Fibroblast of lung (primary cell): ENCODE results near the gene PKDCC. TPM values are rescaled to one million over a fixed set of nuclear protein-coding genes. Genes with fewer than 3 reads are reported as not detected.
A peak's percentile ranks its signal among the peaks of the same experiment; 100 is the strongest.

Experiments used
- DNase-seq, 2 donors: peaks; one replicate each; pipeline versions ENCODE4 v3.0.0 to v3.0.0-alpha.2; 2010; ENCODE audit warnings: low read depth in 2 of 2
- H2AFZ ChIP-seq: 2 replicates; pipeline ENCODE4 v1.5.1; 2012; ENCODE audit warnings: low read length, control low read depth, inconsistent platforms
- H3K27ac ChIP-seq: 2 replicates; pipeline ENCODE4 v1.5.1; 2011; ENCODE audit warnings: low read length, control low read depth; ENCODE audit not compliant: insufficient read depth
- H3K27me3 ChIP-seq: 2 replicates; pipeline ENCODE4 v1.5.1; 2011; ENCODE audit warnings: mild to moderate bottlenecking, low read length; ENCODE audit not compliant: control insufficient read depth, insufficient read depth
- H3K36me3 ChIP-seq: 2 replicates; pipeline ENCODE4 v1.5.1; 2011; ENCODE audit warnings: low read length; ENCODE audit not compliant: control insufficient read depth, insufficient read depth
- H3K4me1 ChIP-seq: 2 replicates; pipeline ENCODE4 v1.5.1; 2011; ENCODE audit warnings: low read length; ENCODE audit not compliant: control insufficient read depth, insufficient read depth; ENCODE audit errors: extremely low read depth
- H3K4me2 ChIP-seq: 2 replicates; pipeline ENCODE4 v1.5.1; 2011; ENCODE audit warnings: low read length, control low read depth; ENCODE audit not compliant: insufficient read depth; ENCODE audit errors: extremely low read depth
- H3K4me3 ChIP-seq, 4 experiments: fragments of 200-600 bp in 1 of 4; sonication (generic) in 1 of 4; replicated peaks in 1 of 4; 2 replicates each; pipeline ENCODE4 v1.5.1; 2011 to 2016; ENCODE audit warnings: low read length in 4 of 4, low read depth in 3 of 4, mild to moderate bottlenecking in 3 of 4, control low read depth in 2 of 4, inconsistent platforms in 1 of 4, mixed read lengths in 1 of 4; ENCODE audit not compliant: insufficient read depth in 1 of 4; ENCODE audit errors: control extremely low read depth in 1 of 4
- H3K79me2 ChIP-seq: 2 replicates; pipeline ENCODE4 v1.5.1; 2012; ENCODE audit warnings: mild to moderate bottlenecking, low read length, inconsistent platforms; ENCODE audit not compliant: control insufficient read depth, insufficient read depth
- H3K9ac ChIP-seq: 2 replicates; pipeline ENCODE4 v1.5.1; 2011; ENCODE audit warnings: mild to moderate bottlenecking, low read length, control low read depth; ENCODE audit not compliant: insufficient read depth
- H3K9me3 ChIP-seq: 2 replicates; pipeline ENCODE4 v1.5.1; 2012; ENCODE audit warnings: low read depth, low read length; ENCODE audit not compliant: control insufficient read depth, insufficient read depth
- H4K20me1 ChIP-seq: 2 replicates; pipeline ENCODE4 v1.5.1; 2011; ENCODE audit warnings: low read length; ENCODE audit not compliant: control insufficient read depth, insufficient read depth; ENCODE audit errors: extremely low read depth
- EZH2 ChIP-seq: IDR thresholded peaks from 2 replicates; pipeline ENCODE4 v1.5.1; 2012; ENCODE audit warnings: low read length, control low read depth, mild to moderate bottlenecking; ENCODE audit errors: missing control alignments
- polyA plus RNA-seq, 2 donors: library from polyadenylated mRNA; depleted of rRNA in 1 of 2; stranded (reverse) in 1 of 2; unstranded in 1 of 2; fragments of >200 nt; gene quantifications; 2 replicates each; pipeline ENCODE4 v1.2.1, GENCODE V29; 2011 to 2012; ENCODE audit warnings: missing spikeins in 1 of 2
- total RNA-seq: library from RNA; depleted of rRNA; stranded (reverse); fragments of >200 nt; gene quantifications from 2 replicates; pipeline ENCODE4 v1.2.1, GENCODE V29; 2014
- TF ChIP-seq, protein P1 (sequence below), 2 donors: IDR thresholded peaks in 1 of 2; conservative IDR thresholded peaks in 1 of 2; 1 replicate in 1 of 2; 2 replicates in 1 of 2; pipeline ENCODE4 v1.5.1; 2011 to 2012; ENCODE audit warnings: low read length in 2 of 2, control low read depth in 1 of 2, inconsistent platforms in 1 of 2, low read depth in 1 of 2, mild to moderate bottlenecking in 1 of 2

Gene PKDCC
- total and polyA plus RNA-seq, 2 donors (not counting 1 experiment from before 2014, with no cell fraction given) = 48.4 to 63.9 TPM

DNA sequence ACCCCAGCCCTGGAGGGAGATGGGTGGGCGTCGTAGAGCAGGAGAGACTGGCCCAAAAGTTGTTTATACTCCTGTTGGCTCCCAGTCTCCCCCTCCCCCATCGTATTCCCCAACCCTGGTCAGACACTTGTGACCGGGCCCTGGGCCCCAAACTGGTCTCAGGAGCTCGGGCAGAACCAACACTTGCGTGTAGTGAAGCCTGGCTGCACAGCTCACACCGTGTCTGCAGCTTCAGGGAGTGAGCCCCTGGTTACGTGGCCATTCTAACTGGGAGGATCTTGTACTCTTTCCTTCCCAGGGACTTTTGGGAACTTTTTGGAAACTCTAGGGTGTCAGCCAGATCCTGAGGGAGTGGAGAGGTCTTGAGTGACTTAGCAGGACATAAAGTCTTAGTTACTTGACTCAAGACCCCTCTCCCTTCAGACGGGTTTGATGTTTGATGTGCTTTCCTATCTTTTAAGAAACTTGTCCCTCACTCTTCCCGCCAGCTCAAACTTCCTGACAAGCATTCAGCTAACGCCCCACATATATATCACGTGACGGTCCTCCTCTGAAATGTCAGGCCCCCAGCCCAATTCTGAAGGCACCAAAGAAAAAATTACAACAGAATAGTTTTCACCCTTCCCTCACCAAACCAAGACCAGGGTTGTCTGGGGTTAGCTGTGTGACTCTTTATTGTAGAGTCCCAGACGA lies 2.3 kb downstream of the PKDCC start:
- Histone ChIP-seq H3K27me3 (peaks cover 9% of the 10 kb centered on the region), H3K36me3 (peaks cover 10% of the 10 kb centered on the region), H3K4me3 (peak overlapping the region; percentile 56 to 100 (median 78)), H3K27ac (peak overlapping the region; percentile 23), H3K4me2 (peak overlapping the region; percentile 73), H3K9ac (no peak overlapping the region), H4K20me1 (no peaks in the 10 kb centered on the region), H3K9me3 (no peaks in the 10 kb centered on the region), H2AFZ (no peak overlapping the region), H3K4me1 (peaks cover 19% of the 10 kb centered on the region), H3K79me2 (peaks cover 29% of the 10 kb centered on the region)
- TF ChIP-seq, protein P1, sequence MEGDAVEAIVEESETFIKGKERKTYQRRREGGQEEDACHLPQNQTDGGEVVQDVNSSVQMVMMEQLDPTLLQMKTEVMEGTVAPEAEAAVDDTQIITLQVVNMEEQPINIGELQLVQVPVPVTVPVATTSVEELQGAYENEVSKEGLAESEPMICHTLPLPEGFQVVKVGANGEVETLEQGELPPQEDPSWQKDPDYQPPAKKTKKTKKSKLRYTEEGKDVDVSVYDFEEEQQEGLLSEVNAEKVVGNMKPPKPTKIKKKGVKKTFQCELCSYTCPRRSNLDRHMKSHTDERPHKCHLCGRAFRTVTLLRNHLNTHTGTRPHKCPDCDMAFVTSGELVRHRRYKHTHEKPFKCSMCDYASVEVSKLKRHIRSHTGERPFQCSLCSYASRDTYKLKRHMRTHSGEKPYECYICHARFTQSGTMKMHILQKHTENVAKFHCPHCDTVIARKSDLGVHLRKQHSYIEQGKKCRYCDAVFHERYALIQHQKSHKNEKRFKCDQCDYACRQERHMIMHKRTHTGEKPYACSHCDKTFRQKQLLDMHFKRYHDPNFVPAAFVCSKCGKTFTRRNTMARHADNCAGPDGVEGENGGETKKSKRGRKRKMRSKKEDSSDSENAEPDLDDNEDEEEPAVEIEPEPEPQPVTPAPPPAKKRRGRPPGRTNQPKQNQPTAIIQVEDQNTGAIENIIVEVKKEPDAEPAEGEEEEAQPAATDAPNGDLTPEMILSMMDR (conservative IDR thresholded peaks at IDR 0.05 in 1 of 2, IDR thresholded peaks at IDR 0.05 in 1 of 2; ENCODE audit: low read depth in 1 of 2, low read length in 2 of 2) = no peak
- no peak for TF ChIP-seq EZH2
- DNase-seq = peak in 1 of 2 donors; percentile 42

DNA sequence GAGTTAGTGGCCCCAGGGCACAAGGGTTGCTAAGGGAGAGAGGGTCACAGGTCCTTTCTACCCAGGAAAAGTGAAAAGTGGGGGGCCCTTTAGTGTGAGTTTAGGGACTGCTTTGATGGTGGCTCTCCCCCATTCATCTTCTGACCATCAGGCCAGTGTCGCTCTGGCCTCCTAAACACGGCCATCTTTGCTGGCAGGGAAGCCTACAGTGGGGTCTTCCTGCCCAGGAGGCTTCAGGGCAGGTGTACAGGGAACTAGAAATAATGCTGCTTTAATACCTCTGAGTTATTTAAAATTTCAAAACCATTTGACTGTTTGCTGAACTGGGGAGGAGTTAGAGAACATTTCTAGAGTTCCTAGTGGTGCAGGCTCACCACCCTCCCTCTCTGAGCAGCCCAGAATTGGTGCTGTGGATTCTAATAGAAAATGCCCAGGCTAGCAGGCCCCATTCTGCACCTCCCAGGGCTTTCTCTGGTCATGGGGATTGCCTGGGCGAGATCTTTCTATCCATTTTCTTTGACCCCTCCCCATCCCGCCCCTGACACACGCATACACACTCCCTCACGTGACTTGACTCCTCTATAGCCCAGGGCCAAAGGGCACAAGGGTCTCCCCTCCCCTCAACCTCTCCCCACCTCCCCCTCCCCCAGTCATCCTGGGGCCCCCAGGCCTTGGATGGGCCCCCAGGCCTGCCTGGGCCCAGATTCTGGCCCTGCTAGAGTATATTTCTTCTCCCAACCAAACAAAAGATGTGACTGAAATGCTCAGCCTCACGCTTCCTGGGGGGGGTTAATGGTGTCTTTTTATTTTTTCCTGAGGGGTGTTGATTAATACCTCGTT lies 3.1 kb downstream of the PKDCC start:
- no peaks in the 10 kb centered on the region for H4K20me1 ChIP-seq
- TF ChIP-seq, protein P1 (conservative IDR thresholded peaks at IDR 0.05 in 1 of 2, IDR thresholded peaks at IDR 0.05 in 1 of 2; ENCODE audit: low read depth in 1 of 2, low read length in 2 of 2) = no peak
- TF ChIP-seq EZH2 = no peak
- peak overlapping the region; percentile 23 for H3K27ac ChIP-seq
- peak overlapping the region; percentile 26 to 100 (median 70) for H3K4me3 ChIP-seq
- no peaks in the 10 kb centered on the region for H3K9me3 ChIP-seq
- peaks cover 29% of the 10 kb centered on the region for H3K79me2 ChIP-seq
- peak overlapping the region; percentile 73 for H3K4me2 ChIP-seq
- DNase-seq = peak in 1 of 2 donors; percentile 38
- peaks cover 14% of the 10 kb centered on the region for H3K36me3 ChIP-seq
- peaks cover 8% of the 10 kb centered on the region for H3K27me3 ChIP-seq
- H2AFZ ChIP-seq = no peak overlapping the region
- H3K9ac ChIP-seq = no peak overlapping the region
- peaks cover 19% of the 10 kb centered on the region for H3K4me1 ChIP-seq

DNA sequence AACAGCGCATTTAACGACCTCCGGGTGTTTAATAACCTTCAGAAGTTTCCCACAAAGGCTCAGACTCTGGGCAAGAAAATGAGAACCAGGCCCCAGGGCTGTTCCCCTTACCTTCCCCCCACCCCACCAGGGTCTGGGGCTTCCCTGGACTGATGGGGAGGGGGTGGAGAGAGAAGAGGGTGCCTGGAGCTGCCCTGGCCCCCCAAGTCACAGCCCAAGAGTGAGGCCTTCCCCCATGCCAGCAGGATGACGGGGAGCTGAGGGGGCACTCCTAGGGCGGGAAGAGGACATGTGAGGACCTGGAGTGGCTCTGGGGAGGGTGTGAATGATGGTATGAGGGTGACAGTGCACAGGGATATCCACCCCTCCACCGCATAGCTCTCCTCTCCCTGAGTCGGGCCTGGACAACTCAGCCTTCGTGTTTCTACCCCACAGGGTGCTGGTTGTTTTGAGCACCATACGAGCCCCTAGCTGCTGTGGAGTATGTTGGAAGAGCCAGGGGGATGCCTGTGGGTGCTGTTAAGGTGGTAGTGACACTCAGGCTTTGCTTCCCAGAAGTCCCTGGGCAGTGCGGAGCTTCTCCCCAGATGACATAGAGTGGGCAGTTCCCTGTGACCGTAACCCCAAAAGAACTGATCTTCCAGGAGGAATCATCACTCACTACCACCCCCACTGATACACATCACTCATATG lies 3.9 kb downstream of the PKDCC start:
- peaks cover 29% of the 10 kb centered on the region for H3K79me2 ChIP-seq
- no peaks in the 10 kb centered on the region for H4K20me1 ChIP-seq
- peaks cover 17% of the 10 kb centered on the region for H3K4me1 ChIP-seq
- peaks cover 15% of the 10 kb centered on the region for H3K36me3 ChIP-seq
- H3K9ac ChIP-seq = no peak overlapping the region
- no peaks in the 10 kb centered on the region for H3K9me3 ChIP-seq
- TF ChIP-seq, protein P1 (conservative IDR thresholded peaks at IDR 0.05 in 1 of 2, IDR thresholded peaks at IDR 0.05 in 1 of 2; ENCODE audit: low read depth in 1 of 2, low read length in 2 of 2) = no peak
- no peak for TF ChIP-seq EZH2
- peaks cover 5% of the 10 kb centered on the region for H3K27me3 ChIP-seq
- H3K4me2 ChIP-seq = peak overlapping the region; percentile 64
- no peak overlapping the region for H2AFZ ChIP-seq
- no peak overlapping the region for H3K27ac ChIP-seq
- peak overlapping the region in 2 of 4 experiments; percentile 84 to 100 for H3K4me3 ChIP-seq
- DNase-seq = no peak
